Skeletal muscle satellite cell (primary cell): ENCODE measurements around the gene PLCG1.
"Not testable (repeated sequence)": the region's sequence is repeated elsewhere in the genome, so short reads cannot be mapped to it uniquely, and the experiment has no call there.

Source experiments
- H3K27me3 ChIP-seq: 2 replicates; pipeline ENCODE4 v1.7.0; 2013; ENCODE audit warnings: low read length; ENCODE audit not compliant: control insufficient read depth, insufficient read depth
- H3K36me3 ChIP-seq: 2 replicates; pipeline ENCODE4 v1.7.0; 2013; ENCODE audit warnings: mild to moderate bottlenecking, control low read depth, low read length; ENCODE audit not compliant: insufficient read depth
- H3K4me1 ChIP-seq: 2 replicates; pipeline ENCODE4 v1.7.0; 2013; ENCODE audit warnings: low read length; ENCODE audit not compliant: control insufficient read depth, insufficient read depth
- H3K4me2 ChIP-seq: 2 replicates; pipeline ENCODE4 v1.7.0; 2013; ENCODE audit warnings: mild to moderate bottlenecking, low read length
- H3K4me3 ChIP-seq: 2 replicates; pipeline ENCODE4 v1.7.0; 2013; ENCODE audit warnings: low read length
- H3K9ac ChIP-seq: 2 replicates; pipeline ENCODE4 v1.7.0; 2013; ENCODE audit warnings: mild to moderate bottlenecking, low read depth, low read length, moderate library complexity
- H3K9me3 ChIP-seq: replicated peaks from 2 replicates; pipeline ENCODE4 v1.7.0; 2013; ENCODE audit warnings: mild to moderate bottlenecking, control low read depth, low read length

PLCG1 gene

DNA sequence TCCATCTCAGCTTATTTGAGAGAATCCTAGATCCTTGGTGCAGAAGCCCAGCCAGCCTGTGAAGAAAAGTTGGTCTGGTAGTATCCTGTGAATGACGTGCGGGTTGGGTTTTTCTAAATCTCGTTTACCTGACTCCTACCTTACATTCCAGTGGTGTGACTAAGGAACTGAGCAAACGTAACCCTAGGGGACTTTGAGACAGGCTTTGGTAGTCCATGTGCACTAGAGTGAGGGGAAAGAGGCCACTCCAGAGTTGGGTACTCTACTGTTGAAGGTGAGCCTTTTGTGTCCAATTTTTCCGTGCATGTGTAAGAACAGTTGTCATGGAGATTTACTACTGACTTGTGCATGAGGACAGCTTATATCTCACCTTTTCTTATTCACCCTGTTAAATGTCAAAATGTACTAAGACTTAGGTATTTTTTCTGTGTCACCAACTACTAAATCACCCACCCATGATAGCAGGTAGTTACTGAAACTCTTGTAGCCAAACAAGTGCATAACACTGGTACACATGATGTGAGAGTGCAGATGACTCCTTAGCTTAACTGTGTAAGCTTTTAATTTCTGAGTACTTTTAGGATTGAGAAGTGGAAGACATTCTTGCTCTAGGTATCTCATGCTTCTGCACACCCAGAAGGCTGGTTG, 26.3 kb upstream of the PLCG1 start:
- Histone ChIP-seq H3K9ac (no peak overlapping the region), H3K4me2 (no peak overlapping the region), H3K4me3 (no peak overlapping the region), H3K4me1 (no peaks in the 10 kb centered on the region), H3K9me3 (no peaks in the 10 kb centered on the region), H3K36me3 (peaks cover 88% of the 10 kb centered on the region), H3K27me3 (no peaks in the 10 kb centered on the region)

DNA sequence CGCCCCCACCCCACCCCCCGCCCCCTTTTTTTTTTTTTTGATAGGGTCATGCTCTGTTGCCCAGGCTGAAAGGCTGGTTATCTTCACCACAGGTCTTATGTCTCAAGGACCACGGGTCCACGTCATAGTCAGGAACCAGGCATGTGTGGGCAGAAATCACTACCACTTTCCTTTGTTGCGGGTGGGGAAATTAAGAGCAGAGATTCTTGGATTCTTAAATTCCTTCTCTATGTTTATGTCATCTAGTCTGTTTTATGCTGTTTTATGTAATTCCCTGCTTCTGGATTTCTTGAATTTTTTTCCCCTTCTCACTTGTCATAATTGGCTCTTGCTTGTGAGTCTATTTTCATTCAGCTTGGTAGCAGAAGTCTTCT, 25.8 kb upstream of the PLCG1 start:
- no peak overlapping the region for H3K9ac ChIP-seq

DNA sequence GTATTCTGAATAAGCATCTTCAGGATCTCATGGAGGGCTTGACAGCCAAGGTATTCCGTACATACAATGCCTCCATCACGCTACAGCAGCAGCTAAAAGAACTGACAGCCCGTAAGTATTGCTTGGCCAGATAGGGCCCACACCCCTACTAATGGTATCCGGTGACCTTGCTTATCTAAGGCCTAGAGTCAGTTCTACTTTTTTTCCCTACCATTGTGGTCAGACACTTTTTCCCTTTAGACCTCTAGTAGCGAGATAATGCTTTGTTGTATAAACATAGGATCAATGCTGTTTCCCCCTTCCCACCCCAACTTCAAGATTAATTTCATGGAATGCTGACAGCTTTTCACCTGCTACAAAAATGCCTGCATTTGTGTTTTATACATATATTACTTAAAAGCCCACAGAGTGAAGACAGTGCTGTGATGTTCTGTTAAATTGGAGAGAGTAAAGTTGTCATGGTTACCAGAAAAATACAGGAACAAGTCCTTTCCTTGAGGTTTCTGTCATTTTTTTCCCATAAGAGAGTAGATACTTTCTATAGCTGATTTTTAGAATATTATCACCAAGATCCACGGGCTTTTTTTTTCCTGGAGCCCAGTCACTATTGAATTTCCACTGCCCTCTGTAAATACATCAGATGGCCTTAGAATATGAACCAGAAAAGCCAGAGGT, 20.9 kb upstream of the PLCG1 start:
- Histone ChIP-seq H3K4me3 (no peak overlapping the region), H3K9ac (no peak overlapping the region), H3K9me3 (no peaks in the 10 kb centered on the region), H3K4me1 (peaks cover 10% of the 10 kb centered on the region), H3K27me3 (no peaks in the 10 kb centered on the region), H3K4me2 (no peak overlapping the region), H3K36me3 (peaks cover 91% of the 10 kb centered on the region)

More for the DNA sequence above, 25.8 kb upstream of the PLCG1 start:
- Histone ChIP-seq H3K9me3 (no peaks in the 10 kb centered on the region), H3K4me2 (no peak overlapping the region), H3K27me3 (no peaks in the 10 kb centered on the region), H3K4me1 (no peaks in the 10 kb centered on the region), H3K36me3 (peaks cover 89% of the 10 kb centered on the region), H3K4me3 (no peak overlapping the region)

DNA sequence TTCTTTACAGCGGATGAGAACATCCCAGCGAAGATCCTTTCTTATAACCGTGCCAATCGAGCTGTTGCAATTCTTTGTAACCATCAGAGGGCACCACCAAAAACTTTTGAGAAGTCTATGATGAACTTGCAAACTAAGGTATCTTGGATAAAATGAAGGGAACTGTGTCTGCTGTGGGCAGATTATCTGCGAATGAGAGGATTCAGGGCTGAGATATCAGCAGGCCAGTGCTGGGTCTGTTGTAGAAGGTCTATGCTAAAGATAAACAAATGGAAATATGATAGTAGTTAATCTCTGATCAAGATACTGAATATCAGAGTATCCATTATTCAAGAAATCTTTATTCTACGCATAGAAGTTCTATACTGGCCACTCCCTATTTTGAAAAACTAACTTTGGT, 19.2 kb upstream of the PLCG1 start:
- H3K9me3 ChIP-seq, H3K9ac ChIP-seq, H3K27me3 ChIP-seq, H3K4me3 ChIP-seq, H3K4me2 ChIP-seq: not testable (repeated sequence)
- peaks cover 95% of the 10 kb centered on the region for H3K36me3 ChIP-seq
- H3K4me1 ChIP-seq: peaks cover 10% of the 10 kb centered on the region

DNA sequence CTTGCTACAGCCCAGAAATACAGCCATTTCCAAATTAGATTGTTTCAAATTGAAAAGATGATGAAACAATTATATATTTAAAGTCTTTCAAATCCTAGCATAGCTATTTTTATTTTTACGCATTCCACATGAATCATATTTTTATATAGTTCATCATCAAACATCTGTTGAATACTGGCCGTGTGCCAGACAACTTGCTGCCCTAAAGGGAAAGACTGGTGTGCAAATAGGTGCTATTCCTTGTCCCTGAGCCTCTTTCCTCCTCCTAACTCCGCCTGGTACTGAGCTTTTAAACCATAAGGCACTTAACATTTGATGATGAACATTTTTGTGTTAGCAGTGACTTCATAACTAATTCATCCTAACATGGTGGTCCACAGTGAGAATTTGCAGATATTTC, 18.7 kb upstream of the PLCG1 start:
- Histone ChIP-seq H3K27me3 (no peaks in the 10 kb centered on the region), H3K36me3 (peaks cover 94% of the 10 kb centered on the region), H3K4me3 (no peak overlapping the region), H3K9ac (no peak overlapping the region), H3K4me2 (no peak overlapping the region), H3K9me3 (no peaks in the 10 kb centered on the region), H3K4me1 (peaks cover 10% of the 10 kb centered on the region)

DNA sequence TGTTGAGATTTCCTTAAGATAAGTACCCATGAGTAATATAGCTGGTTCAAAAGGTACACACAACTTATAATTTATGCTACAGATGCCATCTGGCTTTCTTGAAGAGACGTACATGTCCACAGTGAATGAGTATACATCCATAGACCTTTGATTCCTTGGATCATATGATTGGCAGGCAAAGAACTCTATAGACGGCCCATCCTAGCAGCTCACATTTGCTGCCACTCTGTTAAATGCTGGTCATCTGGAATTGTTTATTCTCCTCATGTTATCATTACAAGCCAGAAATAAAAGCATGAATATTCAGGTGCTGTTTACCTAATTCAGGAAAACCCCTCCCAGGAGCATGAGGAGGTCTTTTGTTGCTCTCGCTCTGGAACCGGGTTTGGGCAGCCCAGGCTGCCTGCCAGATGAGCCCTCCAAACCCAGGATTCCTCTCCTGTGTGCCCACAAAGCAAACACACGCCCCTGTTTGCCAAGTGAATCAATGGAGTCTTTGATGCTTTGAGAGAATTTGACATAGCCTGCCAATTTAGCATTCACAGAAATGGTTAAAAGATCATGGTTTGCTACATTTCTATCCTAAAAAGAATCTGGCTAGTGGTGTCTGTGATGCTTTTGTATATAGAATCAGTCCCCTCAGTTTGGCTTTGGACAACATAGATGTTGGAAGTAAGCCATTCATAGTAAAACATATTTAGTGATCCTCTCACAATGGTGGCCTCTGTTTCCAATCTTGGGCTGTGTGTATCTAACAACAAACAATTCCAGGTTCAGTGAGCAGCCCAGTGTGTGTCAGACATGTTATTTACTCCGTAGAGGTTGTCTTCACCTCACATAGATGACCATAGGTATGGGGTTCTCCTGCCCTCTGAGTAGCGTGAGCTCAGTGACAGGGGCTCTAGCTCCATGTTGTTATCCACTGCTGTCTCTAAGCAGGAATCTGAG, 17.5 kb upstream of the PLCG1 start:
- Histone ChIP-seq H3K27me3 (no peaks in the 10 kb centered on the region), H3K9me3 (no peaks in the 10 kb centered on the region), H3K4me3 (no peak overlapping the region), H3K4me2 (no peak overlapping the region), H3K4me1 (peaks cover 10% of the 10 kb centered on the region), H3K9ac (no peak overlapping the region), H3K36me3 (peaks cover 92% of the 10 kb centered on the region)

DNA sequence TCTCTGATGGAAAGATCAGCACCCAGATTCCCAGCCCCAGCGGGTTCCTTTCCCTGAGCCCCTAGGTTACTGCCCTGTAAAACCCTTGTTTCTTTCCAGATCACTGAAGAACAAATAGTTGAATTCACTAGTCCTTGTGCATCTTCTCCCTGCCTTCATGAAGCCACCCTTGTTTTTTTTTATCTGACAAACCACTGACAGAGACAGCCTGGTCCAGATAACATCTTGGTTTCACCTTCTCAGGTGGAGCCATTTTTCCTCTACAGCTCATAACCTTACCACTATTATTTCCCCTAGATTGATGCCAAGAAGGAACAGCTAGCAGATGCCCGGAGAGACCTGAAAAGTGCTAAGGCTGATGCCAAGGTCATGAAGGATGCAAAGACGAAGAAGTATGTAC, 15.9 kb upstream of the PLCG1 start:
- H3K9ac ChIP-seq: no peak overlapping the region
- H3K4me1 ChIP-seq: peaks cover 10% of the 10 kb centered on the region
- H3K9me3 ChIP-seq: no peaks in the 10 kb centered on the region
- peaks cover 92% of the 10 kb centered on the region for H3K36me3 ChIP-seq
- no peak overlapping the region for H3K4me3 ChIP-seq
- H3K27me3 ChIP-seq: no peaks in the 10 kb centered on the region
- H3K4me2 ChIP-seq: no peak overlapping the region

DNA sequence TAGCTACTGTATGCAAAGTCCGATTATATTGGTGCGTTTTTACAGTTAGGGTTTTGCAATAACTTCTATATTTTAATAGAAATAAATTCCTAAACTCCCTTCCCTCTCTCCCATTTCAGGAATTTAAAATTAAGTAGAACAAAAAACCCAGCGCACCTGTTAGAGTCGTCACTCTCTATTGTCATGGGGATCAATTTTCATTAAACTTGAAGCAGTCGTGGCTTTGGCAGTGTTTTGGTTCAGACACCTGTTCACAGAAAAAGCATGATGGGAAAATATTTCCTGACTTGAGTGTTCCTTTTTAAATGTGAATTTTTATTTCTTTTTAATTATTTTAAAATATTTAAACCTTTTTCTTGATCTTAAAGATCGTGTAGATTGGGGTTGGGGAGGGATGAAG, 13.7 kb upstream of the PLCG1 start:
- Histone ChIP-seq H3K36me3 (peaks cover 81% of the 10 kb centered on the region), H3K4me1 (no peaks in the 10 kb centered on the region), H3K9me3 (no peaks in the 10 kb centered on the region), H3K4me3 (no peak overlapping the region), H3K9ac (no peak overlapping the region), H3K4me2 (no peak overlapping the region), H3K27me3 (no peaks in the 10 kb centered on the region)

DNA sequence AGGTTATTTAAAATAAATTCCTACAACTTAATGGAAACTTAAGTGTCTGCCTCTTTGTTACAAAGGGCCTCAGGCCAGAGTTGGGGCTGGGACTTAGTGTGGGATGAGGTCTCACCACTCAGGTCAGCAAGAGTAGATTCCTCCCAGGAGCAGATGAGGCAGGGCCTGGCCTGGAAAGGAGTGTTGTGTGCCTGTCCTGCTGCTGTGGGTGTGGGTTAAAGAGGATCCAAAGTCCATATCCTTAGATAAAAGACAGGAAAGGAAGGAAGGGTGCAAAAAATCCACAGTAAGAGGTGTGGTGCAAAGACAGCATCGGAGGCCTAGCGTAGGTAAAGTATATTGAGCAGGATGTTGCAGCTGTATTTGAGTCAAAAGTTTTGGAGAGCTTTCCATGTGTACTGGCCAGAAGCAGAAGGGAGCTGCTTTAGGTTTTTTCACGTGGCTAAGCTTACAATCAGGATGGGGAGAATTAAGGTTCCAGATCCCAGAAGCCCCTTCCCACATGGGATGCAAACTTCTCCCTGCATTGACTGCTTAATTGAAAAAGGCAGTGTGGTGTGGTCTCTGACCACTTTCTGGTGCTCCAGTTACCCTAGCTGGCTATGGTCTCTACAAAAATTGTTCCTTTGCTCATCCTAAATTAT, 12.8 kb upstream of the PLCG1 start:
- no peak overlapping the region for H3K4me2 ChIP-seq
- no peaks in the 10 kb centered on the region for H3K27me3 ChIP-seq
- no peaks in the 10 kb centered on the region for H3K4me1 ChIP-seq
- no peak overlapping the region for H3K9ac ChIP-seq
- H3K36me3 ChIP-seq: peaks cover 72% of the 10 kb centered on the region
- no peak overlapping the region for H3K4me3 ChIP-seq
- H3K9me3 ChIP-seq: no peaks in the 10 kb centered on the region

DNA sequence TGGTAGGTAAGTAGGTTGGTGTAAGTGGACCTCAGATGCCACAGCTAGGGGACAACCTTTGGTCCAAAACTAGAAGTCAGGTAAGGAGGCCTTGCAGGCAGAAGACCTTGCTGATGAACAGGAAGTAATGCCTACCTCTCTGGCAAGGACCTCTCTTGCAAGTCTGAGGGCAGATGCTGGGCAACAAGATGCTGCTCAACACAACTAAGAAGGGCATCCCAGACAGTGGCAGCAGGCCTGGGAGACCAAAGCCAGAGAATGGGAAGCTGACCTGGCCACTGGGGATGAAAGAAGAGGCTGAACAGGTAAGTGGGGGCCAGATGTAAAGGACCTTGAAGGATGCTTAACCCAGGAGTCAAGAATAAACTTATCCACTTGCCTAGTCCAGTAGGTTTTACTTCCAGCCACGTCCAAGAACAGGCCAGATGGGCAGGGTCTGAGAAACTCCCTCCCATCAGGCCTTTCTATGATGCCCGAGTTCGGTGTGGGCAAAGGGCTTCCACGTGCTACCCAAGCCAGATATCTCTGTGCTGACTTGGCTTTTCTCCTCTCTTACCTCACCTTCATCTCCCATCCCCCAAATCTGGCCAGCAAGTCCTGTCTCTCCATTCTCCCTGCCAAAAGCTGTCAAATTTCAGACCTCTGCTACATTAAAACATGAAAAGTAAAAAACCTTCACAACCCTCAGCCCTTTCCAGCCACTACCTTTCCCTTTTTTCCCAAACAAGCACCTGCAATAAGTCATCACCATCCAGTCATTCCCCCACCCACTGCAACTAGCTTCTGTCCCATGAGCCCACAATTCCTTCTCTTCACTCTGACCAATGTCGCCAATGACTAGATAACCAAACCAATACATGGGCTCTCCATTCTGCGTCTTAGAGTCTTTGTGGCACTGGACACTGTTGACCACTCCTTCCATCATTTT, 11.5 kb upstream of the PLCG1 start:
- H3K4me3 ChIP-seq: no peak overlapping the region
- no peaks in the 10 kb centered on the region for H3K4me1 ChIP-seq
- no peak overlapping the region for H3K4me2 ChIP-seq
- no peaks in the 10 kb centered on the region for H3K27me3 ChIP-seq
- H3K36me3 ChIP-seq: peaks cover 70% of the 10 kb centered on the region
- H3K9me3 ChIP-seq: no peaks in the 10 kb centered on the region
- no peak overlapping the region for H3K9ac ChIP-seq
